Measurements from ENCODE around the gene FAM227B. TPM values are rescaled to one million over a fixed set of nuclear protein-coding genes. Genes with fewer than 3 reads are reported as not detected.
"Not testable (repeated sequence)": the region's sequence is repeated elsewhere in the genome, so short reads cannot be mapped to it uniquely, and the experiment has no call there.

Gene FAM227B
- total RNA-seq, 1 experiment from 2014 or later, result 1.9 TPM

DNA sequence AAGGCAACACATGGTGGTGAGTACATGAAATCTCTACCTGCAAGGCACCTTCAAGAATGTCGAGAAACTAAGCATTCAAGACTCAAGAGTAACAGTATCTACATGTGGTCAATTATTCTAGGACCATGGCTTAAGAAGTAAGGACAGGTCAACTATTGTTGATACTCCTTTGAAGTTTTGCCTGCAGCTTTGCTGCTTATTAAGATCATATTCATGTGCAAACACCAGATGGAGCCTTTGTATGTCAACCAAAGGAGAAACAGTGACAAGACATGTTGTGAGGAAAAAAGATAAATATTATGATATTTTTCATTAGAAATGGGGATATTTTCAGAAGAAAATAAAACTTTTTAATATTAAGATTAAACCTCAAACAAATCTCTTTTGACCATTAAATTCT lies 249.8 kb downstream of the FAM227B start:
- H3K4me1 Mint-ChIP-seq (ENCODE audit: low read depth, unreplicated experiment), result no peaks in the 10 kb centered on the region
- H3K27me3 Mint-ChIP-seq (ENCODE audit: unreplicated experiment), result no peaks in the 10 kb centered on the region
- no peak overlapping the region for H3K27ac Mint-ChIP-seq (ENCODE audit: unreplicated experiment)
- TF ChIP-seq, protein P1, sequence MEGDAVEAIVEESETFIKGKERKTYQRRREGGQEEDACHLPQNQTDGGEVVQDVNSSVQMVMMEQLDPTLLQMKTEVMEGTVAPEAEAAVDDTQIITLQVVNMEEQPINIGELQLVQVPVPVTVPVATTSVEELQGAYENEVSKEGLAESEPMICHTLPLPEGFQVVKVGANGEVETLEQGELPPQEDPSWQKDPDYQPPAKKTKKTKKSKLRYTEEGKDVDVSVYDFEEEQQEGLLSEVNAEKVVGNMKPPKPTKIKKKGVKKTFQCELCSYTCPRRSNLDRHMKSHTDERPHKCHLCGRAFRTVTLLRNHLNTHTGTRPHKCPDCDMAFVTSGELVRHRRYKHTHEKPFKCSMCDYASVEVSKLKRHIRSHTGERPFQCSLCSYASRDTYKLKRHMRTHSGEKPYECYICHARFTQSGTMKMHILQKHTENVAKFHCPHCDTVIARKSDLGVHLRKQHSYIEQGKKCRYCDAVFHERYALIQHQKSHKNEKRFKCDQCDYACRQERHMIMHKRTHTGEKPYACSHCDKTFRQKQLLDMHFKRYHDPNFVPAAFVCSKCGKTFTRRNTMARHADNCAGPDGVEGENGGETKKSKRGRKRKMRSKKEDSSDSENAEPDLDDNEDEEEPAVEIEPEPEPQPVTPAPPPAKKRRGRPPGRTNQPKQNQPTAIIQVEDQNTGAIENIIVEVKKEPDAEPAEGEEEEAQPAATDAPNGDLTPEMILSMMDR (IDR thresholded peaks at IDR 0.05; ENCODE audit: unreplicated experiment), result no peak
- no peaks in the 10 kb centered on the region for H3K36me3 Mint-ChIP-seq (ENCODE audit: insufficient read depth, unreplicated experiment)
- CTCF ChIA-PET, result no interaction called here
- no peaks in the 10 kb centered on the region for H3K9me3 Mint-ChIP-seq (ENCODE audit: low read depth, unreplicated experiment)
- H3K4me3 Mint-ChIP-seq (ENCODE audit: low read depth, unreplicated experiment), result no peak overlapping the region
- BruUV-seq (replicated peaks), result no TSS peak
- no peak for DNase-seq
- intact Hi-C loops (cut with micrococcal nuclease; ENCODE audit: unreplicated experiment), result no loop called here

GRCh38 chr15:49366496-49366895 lies 254.1 kb downstream of the FAM227B start:
- no peaks in the 10 kb centered on the region for H3K4me1 Mint-ChIP-seq (ENCODE audit: low read depth, unreplicated experiment)
- no peak overlapping the region for H3K27ac Mint-ChIP-seq (ENCODE audit: unreplicated experiment)
- no peak overlapping the region for H3K4me3 Mint-ChIP-seq (ENCODE audit: low read depth, unreplicated experiment)
- TF ChIP-seq, protein P1 (IDR thresholded peaks at IDR 0.05; ENCODE audit: unreplicated experiment), result no peak
- intact Hi-C loops (cut with micrococcal nuclease; ENCODE audit: unreplicated experiment), result no loop called here
- no peak for DNase-seq
- H3K9me3 Mint-ChIP-seq (ENCODE audit: low read depth, unreplicated experiment), result no peaks in the 10 kb centered on the region
- no peaks in the 10 kb centered on the region for H3K27me3 Mint-ChIP-seq (ENCODE audit: unreplicated experiment)
- no TSS peak for BruUV-seq (replicated peaks)
- CTCF ChIA-PET, result no interaction called here
- no peaks in the 10 kb centered on the region for H3K36me3 Mint-ChIP-seq (ENCODE audit: insufficient read depth, unreplicated experiment)

GRCh38 chr15:49361370-49361769 lies 259.2 kb downstream of the FAM227B start:
- CTCF ChIA-PET, result no interaction called here
- Mint-ChIP-seq H3K27ac (ENCODE audit: unreplicated experiment) (no peak overlapping the region), H3K4me1 (ENCODE audit: low read depth, unreplicated experiment) (no peaks in the 10 kb centered on the region), H3K4me3 (ENCODE audit: low read depth, unreplicated experiment) (no peak overlapping the region), H3K27me3 (ENCODE audit: unreplicated experiment) (no peaks in the 10 kb centered on the region), H3K9me3 (ENCODE audit: low read depth, unreplicated experiment) (no peaks in the 10 kb centered on the region), H3K36me3 (ENCODE audit: insufficient read depth, unreplicated experiment) (no peaks in the 10 kb centered on the region)
- intact Hi-C loops (cut with micrococcal nuclease; ENCODE audit: unreplicated experiment), result no loop called here
- TF ChIP-seq, protein P1 (IDR thresholded peaks at IDR 0.05; ENCODE audit: unreplicated experiment), result no peak
- DNase-seq, result no peak
- BruUV-seq (replicated peaks), result no TSS peak

DNA sequence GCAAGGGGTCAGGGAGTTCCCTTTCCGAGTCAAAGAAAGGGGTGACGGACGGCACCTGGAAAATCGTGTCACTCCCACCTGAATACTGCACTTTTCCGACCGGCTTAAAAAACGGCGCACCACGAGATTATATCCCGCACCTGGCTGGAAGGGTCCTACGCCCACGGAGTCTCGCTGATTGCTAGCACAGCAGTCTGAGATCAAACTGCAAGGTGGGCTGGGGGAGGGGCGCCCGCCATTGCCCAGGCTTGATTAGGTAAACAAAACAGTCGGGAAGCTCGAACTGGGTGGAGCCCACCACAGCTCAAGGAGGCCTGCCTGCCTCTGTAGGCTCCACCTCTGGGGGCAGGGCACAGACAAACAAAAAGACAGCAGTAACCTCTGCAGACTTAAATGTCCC lies 266.2 kb downstream of the FAM227B start:
- H3K36me3 Mint-ChIP-seq (ENCODE audit: insufficient read depth, unreplicated experiment); H3K4me1 Mint-ChIP-seq (ENCODE audit: low read depth, unreplicated experiment); BruUV-seq (replicated peaks); CTCF ChIA-PET; DNase-seq; H3K4me3 Mint-ChIP-seq (ENCODE audit: low read depth, unreplicated experiment); H3K27me3 Mint-ChIP-seq (ENCODE audit: unreplicated experiment); intact Hi-C loops (cut with micrococcal nuclease; ENCODE audit: unreplicated experiment); H3K9me3 Mint-ChIP-seq (ENCODE audit: low read depth, unreplicated experiment); H3K27ac Mint-ChIP-seq (ENCODE audit: unreplicated experiment): not testable (repeated sequence)

- Mint-ChIP-seq H3K9me3 (ENCODE audit: low read depth, unreplicated experiment) (peaks cover 4% of the 10 kb centered on the region), H3K4me3 (ENCODE audit: low read depth, unreplicated experiment) (no peak overlapping the region), H3K27ac (ENCODE audit: unreplicated experiment) (peak overlapping the region; percentile 64), H3K36me3 (ENCODE audit: insufficient read depth, unreplicated experiment) (peaks cover 4% of the 10 kb centered on the region), H3K27me3 (ENCODE audit: unreplicated experiment) (no peaks in the 10 kb centered on the region), H3K4me1 (ENCODE audit: low read depth, unreplicated experiment) (no peaks in the 10 kb centered on the region)
- CTCF ChIA-PET, result interaction anchor here (0.5 kb wide), 1 partner anchor 34 kb away, joined by 3 read pairs; no protein-coding TSS in a partner anchor
- TF ChIP-seq, protein P1 (IDR thresholded peaks at IDR 0.05; ENCODE audit: unreplicated experiment), result no peak
- DNase-seq, result no peak
- no TSS peak for BruUV-seq (replicated peaks)
- intact Hi-C loops (cut with micrococcal nuclease; ENCODE audit: unreplicated experiment), result no loop called here
Measured at GRCh38 chr15:49343546-49343945, 277.1 kb downstream of the FAM227B start.

All from Calu3 (cell line).